Measurements from ENCODE around the gene IGSF21. TPM values are rescaled to one million over a fixed set of nuclear protein-coding genes. Genes with fewer than 3 reads are reported as not detected.

IGSF21 gene
- total RNA-seq, 1 experiment from 2014 or later, result 5.2 TPM

DNA sequence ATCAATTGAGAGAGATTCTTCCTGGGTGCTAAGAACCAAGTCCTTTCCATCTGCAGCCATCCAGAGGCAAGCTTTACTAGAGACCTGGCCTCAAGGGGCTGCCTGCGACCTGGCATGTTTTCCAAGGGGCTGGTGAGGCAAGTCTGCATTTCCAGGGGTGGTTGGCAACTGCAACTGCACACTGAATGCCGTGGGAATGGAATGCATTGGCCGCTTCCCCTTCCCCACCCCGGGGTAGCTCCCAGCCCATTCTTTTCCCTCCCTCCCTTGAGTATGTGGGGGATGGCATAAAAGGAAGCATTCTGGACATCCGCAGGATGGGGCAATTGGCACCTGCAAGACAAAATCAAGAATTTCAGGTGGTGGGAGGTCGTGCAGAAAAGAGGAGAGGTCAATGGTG lies 155.1 kb downstream of the IGSF21 start:
- no peaks in the 10 kb centered on the region for H4K20me1 ChIP-seq (ENCODE audit: control insufficient read depth, insufficient read depth, insufficient read length)
- no peak overlapping the region for H3K27ac ChIP-seq (ENCODE audit: insufficient read length, low read depth, low read length)
- H3K27me3 ChIP-seq (ENCODE audit: insufficient read depth, low read length), result no peaks in the 10 kb centered on the region
- Mint-ChIP-seq H3K36me3 (ENCODE audit: insufficient read depth in 1 of 3, low read depth in 3 of 3) (peaks cover 0 to under 1% (median 0%) of the 10 kb centered on the region in 3 experiments; a peak in 1 of 7 replicates), H3K27ac (peak overlapping the region in 2 of 3 experiments; percentile 4 to 62; a peak in 2 of 7 replicates), H3K27me3 (ENCODE audit: low read depth) (peaks cover 14% of the 10 kb centered on the region; the same call in 1 of the 2 replicates), H3K9me3 (no peaks in the 10 kb centered on the region; a peak in 2 of 5 replicates), H3K4me1 (peaks cover 37 to 42% of the 10 kb centered on the region in 2 experiments), H3K4me3 (no peak overlapping the region)
- no peak overlapping the region for H2BK120ac ChIP-seq (ENCODE audit: low read depth, low read length, poor library complexity, severe bottlenecking)
- no peak overlapping the region for H3K4me2 ChIP-seq (ENCODE audit: insufficient read depth, insufficient read length, low read length)
- no peak overlapping the region for H4K91ac ChIP-seq (ENCODE audit: insufficient read length, low read depth, low read length)
- H4K8ac ChIP-seq (replicated peaks; ENCODE audit: insufficient read length, low read depth, low read length), result no peak overlapping the region
- no peak overlapping the region for H4K5ac ChIP-seq (ENCODE audit: insufficient read length, low read depth, low read length)
- peaks cover 14% of the 10 kb centered on the region; the same call in 1 of the 2 replicates for H3K4me1 ChIP-seq (ENCODE audit: insufficient read depth, low read length)
- H2BK20ac ChIP-seq (ENCODE audit: low read depth, low read length, poor library complexity, severe bottlenecking), result no peak overlapping the region
- no peaks in the 10 kb centered on the region for H3K9me3 ChIP-seq (ENCODE audit: control insufficient read depth, low read depth, low read length)
- H3K9ac ChIP-seq (ENCODE audit: extremely low read depth, insufficient read length, low read length), result no peak overlapping the region
- no peak overlapping the region for H3T11ph ChIP-seq (ENCODE audit: low read length)
- no CpG with 5 or more reads among the region's 6 CpGs for WGBS (ENCODE audit: extremely low coverage, insufficient read length, low lambda C conversion rate)
- no peak overlapping the region for H2BK5ac ChIP-seq (ENCODE audit: insufficient read length, low read length)
- H3K23ac ChIP-seq (ENCODE audit: insufficient read length, low read depth, low read length), result no peak overlapping the region
- H2BK15ac ChIP-seq (ENCODE audit: low read depth, low read length), result no peak overlapping the region
- H2AFZ ChIP-seq (ENCODE audit: low read length), result no peak overlapping the region
- no peak for TF ChIP-seq CTCF (conservative IDR thresholded peaks at IDR 0.05)
- no peak for DNase-seq
- no peak overlapping the region for H3K14ac ChIP-seq (ENCODE audit: insufficient read depth, low read length)
- H3K79me2 ChIP-seq (ENCODE audit: insufficient read depth, low read length), result no peaks in the 10 kb centered on the region
- no peak overlapping the region for H2BK12ac ChIP-seq (ENCODE audit: insufficient read length, low read depth, low read length)
- H2AK5ac ChIP-seq (ENCODE audit: insufficient read length, low read length), result no peak overlapping the region
- H3K4ac ChIP-seq (ENCODE audit: low read depth, low read length), result no peak overlapping the region
- no peaks in the 10 kb centered on the region for H3K23me2 ChIP-seq (ENCODE audit: insufficient read length, low read depth, low read length, poor library complexity, severe bottlenecking)
- H3K56ac ChIP-seq (ENCODE audit: insufficient read length, low read depth, low read length), result no peak overlapping the region
- no peaks in the 10 kb centered on the region for H3K79me1 ChIP-seq (ENCODE audit: insufficient read depth, low read depth, low read length, poor library complexity, severe bottlenecking)
- H3K18ac ChIP-seq (ENCODE audit: insufficient read length, low read depth, low read length), result no peak overlapping the region

All from H9 (cell line).